NCI-H187 (cell line): ENCODE measurements around the gene IRX4.
"Not testable (repeated sequence)": the region's sequence is repeated elsewhere in the genome, so short reads cannot be mapped to it uniquely, and the experiment has no call there.

Experiments used
- DNase-seq, 2 experiments: peaks; one replicate each; lab custom pipeline; 2025; lab: John Stamatoyannopoulos, UW

IRX4 gene

GRCh38 chr5:1856596-1857255 lies 26.0 kb downstream of the IRX4 start:
- no peak for DNase-seq

DNA sequence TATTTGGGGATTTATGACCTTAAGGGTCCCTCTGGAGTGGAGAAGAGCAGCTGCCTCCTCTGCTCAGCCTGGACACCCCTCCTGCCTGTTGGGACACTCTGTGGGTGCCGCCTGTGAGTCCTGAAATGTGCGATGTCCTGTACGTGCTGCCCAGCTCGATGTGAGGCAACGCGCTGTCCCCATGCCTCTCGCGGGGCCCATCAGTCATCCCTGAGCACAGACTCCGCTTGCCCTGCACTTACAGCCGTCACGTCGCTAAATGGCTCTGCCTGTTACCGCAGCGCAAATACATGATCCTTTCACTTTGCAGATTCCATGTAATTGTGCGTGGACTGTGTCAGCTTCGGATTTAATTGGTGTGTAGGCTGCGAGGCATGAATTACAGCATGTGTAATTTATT lies 27.1 kb downstream of the IRX4 start:
- DNase-seq: no peak

- no peak for DNase-seq
Measured at GRCh38 chr5:1855075-1855474, 27.6 kb downstream of the IRX4 start.

- DNase-seq: no peak
Measured at GRCh38 chr5:1853531-1853930, 29.2 kb downstream of the IRX4 start.

GRCh38 chr5:1852324-1852947 lies 30.3 kb downstream of the IRX4 start:
- no peak for DNase-seq

GRCh38 chr5:1851290-1851934 lies 31.3 kb downstream of the IRX4 start:
- no peak for DNase-seq

DNA sequence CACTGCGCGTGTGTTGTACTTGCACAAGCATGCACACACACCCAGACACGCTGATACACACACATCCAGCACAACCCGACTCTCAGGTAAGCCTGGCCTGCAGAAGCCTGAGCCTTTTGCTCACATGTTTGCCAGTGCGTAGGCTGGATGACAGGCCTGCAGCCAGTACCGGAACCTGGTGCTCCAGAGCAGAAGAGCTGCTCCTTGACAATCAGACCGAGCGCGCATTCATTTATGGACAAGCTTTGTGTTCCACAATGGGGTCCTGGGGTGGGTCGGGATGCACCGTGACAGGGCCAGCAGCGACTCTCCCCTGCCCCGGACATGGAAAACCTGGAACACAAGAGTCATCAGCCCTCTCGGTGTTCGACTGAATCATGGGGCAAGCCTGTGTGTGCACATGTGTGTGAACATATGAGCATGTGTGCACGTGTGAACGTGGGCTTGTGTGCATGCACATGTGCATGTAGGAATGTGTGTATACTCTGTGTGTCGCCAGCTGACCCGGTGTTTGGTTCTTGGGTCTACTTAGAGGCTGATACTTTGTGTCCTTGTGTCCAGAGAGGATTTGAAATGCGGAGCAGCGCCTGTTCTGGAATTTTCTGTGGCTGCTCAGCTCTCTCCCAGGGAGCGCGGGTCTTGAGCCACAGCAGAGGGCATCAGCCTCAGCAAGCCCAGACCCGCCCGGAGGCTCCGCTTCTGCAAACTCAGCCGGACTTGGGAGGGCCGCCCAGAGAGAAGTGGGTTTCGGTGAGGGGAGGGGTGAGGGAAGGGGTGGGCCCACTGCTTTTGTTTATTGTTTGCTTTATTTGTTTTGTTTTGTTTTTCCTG lies 32.2 kb downstream of the IRX4 start:
- DNase-seq: no peak

- DNase-seq: no peak
Measured at GRCh38 chr5:1847611-1848010, 35.1 kb downstream of the IRX4 start.

GRCh38 chr5:1847056-1847455 lies 35.7 kb downstream of the IRX4 start:
- DNase-seq: no peak

DNA sequence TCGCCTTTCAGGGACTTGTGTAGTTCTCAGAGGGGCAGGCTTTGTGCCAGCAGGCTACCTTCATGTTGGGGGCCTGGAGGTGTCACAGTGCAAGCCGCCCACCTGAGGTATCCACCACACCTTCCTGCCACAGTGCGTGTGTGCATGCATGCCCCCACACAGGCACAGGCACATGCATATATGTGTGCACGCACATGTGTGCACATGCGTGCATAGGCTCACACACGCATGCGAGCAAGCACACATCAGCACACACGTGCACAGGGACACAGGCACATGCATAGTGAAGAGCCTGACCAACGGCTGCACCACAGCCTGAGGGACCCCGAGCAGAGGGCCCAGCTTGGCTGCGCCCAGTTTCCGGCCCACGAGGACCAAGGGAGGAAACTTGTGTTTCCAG lies 36.1 kb downstream of the IRX4 start:
- no peak for DNase-seq

- no peak for DNase-seq
Measured at GRCh38 chr5:1845696-1846095, 37.0 kb downstream of the IRX4 start.

GRCh38 chr5:1844708-1845436 lies 37.9 kb downstream of the IRX4 start:
- no peak for DNase-seq

DNA sequence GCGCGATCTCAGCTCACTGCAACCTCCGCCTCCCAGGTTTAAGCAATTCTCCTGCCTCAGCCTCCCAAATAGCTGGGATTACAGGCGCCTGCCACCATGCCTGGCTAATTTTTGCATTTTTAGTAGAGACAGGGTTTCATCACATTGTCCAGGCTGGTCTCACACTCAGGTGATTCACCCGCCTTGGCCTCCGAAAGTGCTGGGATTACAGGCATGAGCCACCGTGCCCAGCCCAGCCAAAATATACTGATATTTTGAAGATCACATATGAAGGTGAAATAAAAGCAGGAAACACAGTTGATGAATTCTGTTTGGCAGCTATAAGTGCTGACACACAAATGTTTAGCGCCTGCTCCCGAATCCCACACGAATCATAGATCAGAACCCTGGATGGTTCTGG lies 39.0 kb downstream of the IRX4 start:
- not testable (repeated sequence) for DNase-seq

GRCh38 chr5:1842004-1842819 lies 40.5 kb downstream of the IRX4 start:
- DNase-seq: no peak

DNA sequence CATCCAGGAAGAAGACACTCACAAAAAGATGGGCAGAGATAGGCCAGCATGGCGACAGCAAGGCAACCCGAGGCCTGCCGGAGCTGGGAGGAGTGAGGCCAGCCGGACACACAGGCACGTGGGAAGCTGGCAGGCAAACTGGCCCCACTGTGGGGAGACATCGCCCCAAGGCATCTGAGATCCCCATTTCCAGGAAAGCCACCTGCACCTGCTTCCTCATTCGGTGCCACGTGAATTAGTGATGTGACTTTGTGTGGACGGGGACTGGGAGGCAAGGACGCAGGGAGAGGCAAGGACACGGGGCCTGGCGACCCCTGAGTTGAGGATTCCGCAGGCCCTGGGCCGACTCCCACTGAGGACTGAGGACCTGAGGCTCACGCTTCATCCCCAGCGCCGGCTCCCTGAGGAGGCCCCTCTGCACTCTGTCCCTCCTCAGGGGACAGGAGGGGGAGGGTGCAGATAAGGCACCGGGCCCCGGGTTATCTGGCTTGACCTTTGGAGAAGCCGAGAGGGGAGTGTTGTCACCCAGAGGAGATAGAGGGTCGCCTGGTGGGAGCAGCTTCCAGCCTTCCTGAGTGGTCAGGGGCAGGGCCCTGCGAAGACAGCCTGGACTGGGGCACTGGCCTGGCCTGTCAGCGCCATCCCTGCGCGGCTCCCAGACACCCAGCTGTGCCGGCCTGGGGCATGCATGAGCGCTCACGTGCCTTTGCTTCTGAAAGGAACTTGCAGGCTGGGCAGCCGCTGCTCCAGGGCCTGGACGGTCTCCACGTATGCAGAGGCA lies 41.8 kb downstream of the IRX4 start:
- DNase-seq: no peak

GRCh38 chr5:1840071-1840547 lies 42.6 kb downstream of the IRX4 start:
- DNase-seq: no peak

GRCh38 chr5:1838013-1838412 lies 44.7 kb downstream of the IRX4 start:
- DNase-seq: no peak

DNA sequence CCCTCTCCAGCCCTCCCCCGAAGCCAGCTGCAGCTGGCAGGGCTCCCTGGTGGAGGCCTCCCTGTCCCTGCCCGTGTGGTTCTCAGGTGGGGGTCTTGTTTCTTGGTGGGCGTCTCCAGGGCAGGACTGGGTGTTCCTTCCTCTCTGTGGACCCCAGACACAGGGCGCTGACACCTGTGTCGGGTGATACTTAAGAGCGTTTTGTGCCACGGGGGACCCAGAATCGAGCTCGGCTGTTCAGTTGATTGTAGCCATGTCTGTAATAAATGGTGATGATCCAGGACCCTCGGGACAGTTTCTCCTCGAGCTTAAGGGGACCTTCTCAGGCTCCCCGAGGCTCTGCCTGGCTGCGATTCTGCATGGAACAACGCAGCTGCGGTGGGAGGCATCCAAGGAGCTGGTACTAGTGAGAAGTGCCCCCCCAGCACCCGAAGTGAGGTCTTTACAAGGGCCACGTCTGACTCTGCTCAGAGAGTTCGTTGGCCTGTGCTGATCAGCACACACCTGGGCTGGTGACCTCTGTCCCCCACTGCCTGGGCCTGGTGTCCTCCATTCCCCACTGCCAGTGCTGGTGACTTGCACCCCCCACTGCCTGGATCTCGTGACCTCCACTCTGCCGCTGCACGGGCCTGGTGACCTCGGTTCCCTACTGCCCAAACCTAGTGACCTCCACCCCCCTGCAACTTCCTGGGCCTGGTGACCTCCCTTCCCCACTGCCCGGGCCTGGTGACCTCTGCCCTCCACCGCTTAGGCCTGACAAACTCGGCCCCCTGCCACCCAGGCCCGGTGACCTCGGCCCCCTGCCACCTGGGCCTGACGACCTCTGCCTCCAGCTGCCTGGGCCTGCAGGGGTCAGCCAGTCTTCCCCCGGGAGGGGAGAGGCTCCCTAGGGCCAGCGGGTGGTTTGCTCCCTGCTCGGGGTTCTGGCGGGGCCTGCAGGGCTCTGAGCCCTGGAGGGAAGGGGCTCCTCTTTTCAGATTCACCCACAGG lies 45.5 kb downstream of the IRX4 start:
- no peak for DNase-seq
